ENCODE results near the gene TRMT6. TPM values are rescaled to one million over a fixed set of nuclear protein-coding genes. Genes with fewer than 3 reads are reported as not detected.

The TRMT6 gene
- polyA plus RNA-seq, 1 of the 3 experiments (the other 2 are of a cell fraction) = 16.1 TPM

DNA sequence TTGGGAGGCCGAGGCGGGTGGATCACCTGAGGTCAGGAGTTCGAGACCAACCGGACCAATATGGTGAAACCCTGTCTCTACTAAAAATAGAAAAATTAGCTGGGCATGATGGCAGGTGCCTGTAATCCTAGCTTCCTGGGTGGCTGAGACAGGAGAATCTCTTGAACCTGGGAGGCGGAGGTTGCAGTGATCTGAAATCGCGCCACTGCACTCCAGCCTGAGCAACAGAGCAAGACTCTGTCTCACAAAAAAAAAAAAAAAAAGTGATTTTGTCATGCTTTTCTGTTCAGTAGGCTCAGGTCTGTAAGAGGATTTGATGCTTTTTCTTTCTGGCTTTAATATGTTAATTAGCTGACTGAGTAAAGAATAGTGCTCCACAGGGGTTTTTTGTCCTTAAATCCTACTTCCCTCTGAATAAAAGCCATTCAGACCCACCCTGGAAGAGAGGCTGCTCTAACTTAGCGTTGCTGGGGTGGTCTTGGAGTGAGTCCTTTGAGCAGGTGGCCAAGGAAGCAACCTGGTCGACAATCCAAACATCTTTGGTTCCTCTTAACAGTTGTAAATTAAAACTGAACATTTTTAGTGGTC lies 19.1 kb upstream of the TRMT6 start:
- Histone ChIP-seq H3K9me3 (no peaks in the 10 kb centered on the region), H4K20me1 (ENCODE audit: insufficient read depth) (no peaks in the 10 kb centered on the region), H3K79me2 (ENCODE audit: insufficient read depth) (no peaks in the 10 kb centered on the region), H3K36me3 (replicated peaks in 1 of 2; ENCODE audit: control insufficient read depth in 1 of 2, insufficient read depth in 2 of 2, low read length in 1 of 2) (peaks cover 10 to 35% of the 10 kb centered on the region in 2 experiments), H3K9ac (no peak overlapping the region), H3K9me2 (no peaks in the 10 kb centered on the region), H3K4me1 (ENCODE audit: control insufficient read depth in 1 of 2, insufficient read depth in 2 of 2, low read depth in 1 of 2, low read length in 1 of 2) (no peaks in the 10 kb centered on the region), H3K4me2 (no peak overlapping the region), H3K4me3 (ENCODE audit: low read depth in 2 of 2, low read length in 1 of 2) (no peak overlapping the region), H3K27me3 (ENCODE audit: insufficient read depth) (no peaks in the 10 kb centered on the region), H2AFZ (ENCODE audit: low read depth) (no peak overlapping the region), H3F3A (replicated peaks; ENCODE audit: insufficient read depth) (no peaks in the 10 kb centered on the region), H3K27ac (ENCODE audit: low read depth in 2 of 2, low read length in 1 of 2) (no peak overlapping the region)
- POLR2A ChIA-PET = no interaction called here
- TF ChIP-seq EP300 (IDR thresholded peaks at IDR 0.05; ENCODE audit: borderline replicate concordance in 1 of 2, low read depth in 1 of 2, low read length in 1 of 2) (no peak), GABPA (IDR thresholded peaks at IDR 0.05; ENCODE audit: low read depth) (no peak), RAD21 (IDR thresholded peaks at IDR 0.05; ENCODE audit: low read length) (no peak), TCF12 (IDR thresholded peaks at IDR 0.05) (no peak), CHD2 (IDR thresholded peaks at IDR 0.05; ENCODE audit: low read length, partially characterized antibody) (no peak), NFIC (IDR thresholded peaks at IDR 0.05; ENCODE audit: borderline replicate concordance) (no peak), SIN3A (IDR thresholded peaks at IDR 0.05; ENCODE audit: borderline replicate concordance, low read depth, low read length) (no peak), JUND (IDR thresholded peaks at IDR 0.05) (no peak), TAF1 (IDR thresholded peaks at IDR 0.05; ENCODE audit: borderline replicate concordance, low read depth, low read length) (no peak), SMC3 (IDR thresholded peaks at IDR 0.05; ENCODE audit: low read depth, low read length) (no peak)
- TF ChIP-seq, protein P1, sequence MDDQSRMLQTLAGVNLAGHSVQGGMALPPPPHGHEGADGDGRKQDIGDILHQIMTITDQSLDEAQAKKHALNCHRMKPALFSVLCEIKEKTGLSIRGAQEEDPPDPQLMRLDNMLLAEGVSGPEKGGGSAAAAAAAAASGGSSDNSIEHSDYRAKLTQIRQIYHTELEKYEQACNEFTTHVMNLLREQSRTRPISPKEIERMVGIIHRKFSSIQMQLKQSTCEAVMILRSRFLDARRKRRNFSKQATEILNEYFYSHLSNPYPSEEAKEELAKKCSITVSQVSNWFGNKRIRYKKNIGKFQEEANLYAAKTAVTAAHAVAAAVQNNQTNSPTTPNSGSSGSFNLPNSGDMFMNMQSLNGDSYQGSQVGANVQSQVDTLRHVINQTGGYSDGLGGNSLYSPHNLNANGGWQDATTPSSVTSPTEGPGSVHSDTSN (IDR thresholded peaks at IDR 0.05) = no peak
- no peak for DNase-seq
- CTCF ChIA-PET = no interaction called here
- 95% methylated on average over 9 of the region's 9 CpGs for WGBS (ENCODE audit: low lambda C conversion rate)

DNA sequence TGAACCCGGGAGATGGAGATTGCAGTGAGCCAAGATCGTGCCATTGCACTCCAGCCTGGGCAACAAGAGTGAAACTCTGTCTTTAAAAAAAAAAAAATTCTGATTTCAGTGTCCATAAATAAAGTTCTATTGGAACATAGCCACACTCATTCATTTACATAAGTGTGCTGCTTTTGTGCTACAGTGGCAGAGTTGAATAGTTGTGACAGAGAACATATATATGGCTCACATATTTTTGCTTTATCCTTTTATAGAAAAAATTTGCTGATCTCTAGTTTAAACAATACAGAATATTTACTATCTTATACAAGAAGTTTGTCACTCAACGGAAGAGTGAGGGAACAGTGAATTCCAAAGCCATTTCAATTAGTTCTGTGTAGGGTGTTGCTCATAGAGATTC lies 18.1 kb upstream of the TRMT6 start:
- 96% methylated on average over 3 of the region's 3 CpGs for WGBS (ENCODE audit: low lambda C conversion rate)
- Histone ChIP-seq H2AFZ (ENCODE audit: low read depth) (no peak overlapping the region), H3K4me3 (ENCODE audit: low read depth in 2 of 2, low read length in 1 of 2) (no peak overlapping the region), H3K27ac (ENCODE audit: low read depth in 2 of 2, low read length in 1 of 2) (no peak overlapping the region), H3K9me3 (no peaks in the 10 kb centered on the region), H3K36me3 (replicated peaks in 1 of 2; ENCODE audit: control insufficient read depth in 1 of 2, insufficient read depth in 2 of 2, low read length in 1 of 2) (peaks cover 18 to 44% of the 10 kb centered on the region in 2 experiments), H4K20me1 (ENCODE audit: insufficient read depth) (no peaks in the 10 kb centered on the region), H3K9ac (no peak overlapping the region), H3K9me2 (no peaks in the 10 kb centered on the region), H3F3A (replicated peaks; ENCODE audit: insufficient read depth) (no peaks in the 10 kb centered on the region), H3K27me3 (ENCODE audit: insufficient read depth) (no peaks in the 10 kb centered on the region), H3K4me1 (ENCODE audit: control insufficient read depth in 1 of 2, insufficient read depth in 2 of 2, low read depth in 1 of 2, low read length in 1 of 2) (no peaks in the 10 kb centered on the region), H3K4me2 (no peak overlapping the region), H3K79me2 (ENCODE audit: insufficient read depth) (no peaks in the 10 kb centered on the region)
- no peak for DNase-seq
- ChIA-PET POLR2A (no interaction called here), CTCF (no interaction called here)
- TF ChIP-seq RFX5 (IDR thresholded peaks at IDR 0.05; ENCODE audit: low read length) = no peak
- no peak for TF ChIP-seq GABPA (IDR thresholded peaks at IDR 0.05; ENCODE audit: low read depth)
- no peak for TF ChIP-seq FOXM1 (IDR thresholded peaks at IDR 0.05; ENCODE audit: low read depth)
- TF ChIP-seq NRF1 (IDR thresholded peaks at IDR 0.05; ENCODE audit: low read depth, low read length) = no peak
- TF ChIP-seq FOSL2 (IDR thresholded peaks at IDR 0.05; ENCODE audit: borderline replicate concordance, low read depth) = no peak
- TF ChIP-seq POLR2AphosphoS5 (IDR thresholded peaks at IDR 0.05; ENCODE audit: low read depth, low read length) = no peak
- no peak for TF ChIP-seq JUND (IDR thresholded peaks at IDR 0.05)
